Ovary (tissue), 10 donors: Measurements from ENCODE around the gene CCNQ. TPM values are rescaled to one million over a fixed set of nuclear protein-coding genes. Genes with fewer than 3 reads are reported as not detected.

Source experiments
- DNase-seq, 5 donors: peaks; one replicate each; pipeline ENCODE4 v3.0.0-alpha.2; 2019 to 2020
- H3K27ac ChIP-seq, 2 donors: fragments of 200-600 bp; one replicate each; pipeline versions ENCODE4 v1.5.1 to v1.8.0; 2019 to 2022
- H3K27me3 ChIP-seq: fragments of 200-600 bp; one replicate; pipeline ENCODE4 v1.8.0; 2022
- H3K36me3 ChIP-seq: fragments of 200-600 bp; sonication (generic); one replicate; pipeline ENCODE4 v1.5.1; 2019
- H3K4me1 ChIP-seq: one replicate; pipeline ENCODE4 v1.8.1; 2013; ENCODE audit warnings: mild to moderate bottlenecking, moderate library complexity; ENCODE audit not compliant: insufficient read depth
- H3K4me3 ChIP-seq: fragments of 200-600 bp; sonication (generic); one replicate; pipeline ENCODE4 v1.5.1; 2017
- H3K9me3 ChIP-seq, 2 donors: fragments of 200-600 bp in 1 of 2; sonication (generic) in 1 of 2; one replicate each; pipeline versions ENCODE4 v1.5.1 to v1.8.1; 2013 to 2019; ENCODE audit warnings: mild to moderate bottlenecking in 1 of 2, moderate library complexity in 1 of 2
- CTCF ChIP-seq, 3 donors: fragments of 450-650 bp in 2 of 3; fragments of 200-600 bp in 1 of 3; IDR thresholded peaks; one replicate each; pipeline versions ENCODE4 v1.5.1 to v1.8.0; 2016 to 2022; ENCODE audit warnings: antibody characterized with exemption in 3 of 3, mild to moderate bottlenecking in 1 of 3
- EP300 ChIP-seq: sonication (generic); formaldehyde crosslinking; IDR thresholded peaks from one replicate; pipeline ENCODE4 v1.6.1; 2017; ENCODE audit warnings: antibody characterized with exemption
- POLR2A ChIP-seq: fragments of 450-650 bp; IDR thresholded peaks from one replicate; pipeline ENCODE4 v1.6.1; 2017; ENCODE audit warnings: antibody characterized with exemption, mild to moderate bottlenecking, moderate library complexity
- WGBS, 3 donors: extraction: QIAGEN DNeasy Blood & Tissue Kit in 1 of 3; methylation state at CpG; one replicate each; pipeline versions ENCODE4 v1.1.5 to v1.1.7; 2013 to 2017; 5-methylcytosine and 5-hydroxymethylcytosine counted together
- intact Hi-C, 4 donors: fragments of 100-400 bp; cut with DNase I; formaldehyde crosslinking; loops; one replicate each; pipeline versions ENCODE4 v1.11.0 to v1.15.1; 2022 to 2023
- long read RNA-seq, 3 donors: library from polyadenylated mRNA in 2 of 3; unstranded in 2 of 3; transcript quantifications; one replicate each; pipeline ENCODE4 v2.0.0 and lab custom pipeline, GENCODE V29; 2021 to 2026
- polyA plus RNA-seq, 2 donors: library from polyadenylated mRNA; stranded (reverse); fragments of 200-250 nt in 1 of 2; fragments of 350-450 nt in 1 of 2; fragmentation: Illumina TruSeq in 1 of 2; extraction: RNeasy Lipid Tissue Mini Kit (QIAGEN cat#74804) in 1 of 2; gene quantifications; one replicate each; pipeline ENCODE4 v1.2.3, GENCODE V29; 2013 to 2014
- total RNA-seq, 7 donors: library from RNA; depleted of rRNA in 2 of 7; stranded (reverse); fragments of >200 nt in 2 of 7; fragmentation: NEBNext Ultra II Directional in 3 of 7; extraction: Animal tissue kit (Norgen Biotek cat#: 25700) in 3 of 7; gene quantifications; one replicate each; pipeline versions ENCODE4 v1.1.0 to v1.2.4, GENCODE V29; 2016 to 2023
- donor health status: DM: no; HTN: no; CAD: no; lungs with moderate emphysema.
- donor health status: DM: no; HTN: no; CAD: no.
- donor health status: Bipolar disorder and iron deficiency.
- donor health status: DM: yes; HTN: yes; CAD: no.
- donor health status: DM: no; HTN: no; CAD: no.
- donor health status: DM: yes; HTN: yes; CAD: no.

Gene CCNQ
- total RNA-seq (10 to 100 TPM; 15.5 to 20.0 (median 19.3) TPM), polyA plus RNA-seq (10 to 100 TPM; 16.8 to 23.8 TPM)
- long read RNA-seq, donor 1, partial matches to known transcripts, result 0 of 4 reads
- long read RNA-seq, donor 1, other reads (novel, unspliced or antisense), result 3 of 4 reads
- long read RNA-seq, donor 2, transcript CCNQ-204 (5 exons, 1,306 nt), result major isoform, 7 of 11 reads
- long read RNA-seq, donor 2, partial matches to known transcripts, result 0 of 11 reads
- long read RNA-seq, donor 2, other reads (novel, unspliced or antisense), result 0 of 11 reads
- long read RNA-seq, donor 3, transcript CCNQ-207 (5 exons, 1,160 nt), result minor isoform, 5 of 32 reads
- long read RNA-seq, donor 3, transcript CCNQ-204 (5 exons, 1,306 nt), result minor isoform, 7 of 32 reads
- long read RNA-seq, donor 3, transcript CCNQ-202 (5 exons, 1,164 nt), result major isoform, 11 of 32 reads
- long read RNA-seq, donor 3, partial matches to known transcripts, result 1 of 32 reads
- long read RNA-seq, donor 3, other reads (novel, unspliced or antisense), result 5 of 32 reads

DNA sequence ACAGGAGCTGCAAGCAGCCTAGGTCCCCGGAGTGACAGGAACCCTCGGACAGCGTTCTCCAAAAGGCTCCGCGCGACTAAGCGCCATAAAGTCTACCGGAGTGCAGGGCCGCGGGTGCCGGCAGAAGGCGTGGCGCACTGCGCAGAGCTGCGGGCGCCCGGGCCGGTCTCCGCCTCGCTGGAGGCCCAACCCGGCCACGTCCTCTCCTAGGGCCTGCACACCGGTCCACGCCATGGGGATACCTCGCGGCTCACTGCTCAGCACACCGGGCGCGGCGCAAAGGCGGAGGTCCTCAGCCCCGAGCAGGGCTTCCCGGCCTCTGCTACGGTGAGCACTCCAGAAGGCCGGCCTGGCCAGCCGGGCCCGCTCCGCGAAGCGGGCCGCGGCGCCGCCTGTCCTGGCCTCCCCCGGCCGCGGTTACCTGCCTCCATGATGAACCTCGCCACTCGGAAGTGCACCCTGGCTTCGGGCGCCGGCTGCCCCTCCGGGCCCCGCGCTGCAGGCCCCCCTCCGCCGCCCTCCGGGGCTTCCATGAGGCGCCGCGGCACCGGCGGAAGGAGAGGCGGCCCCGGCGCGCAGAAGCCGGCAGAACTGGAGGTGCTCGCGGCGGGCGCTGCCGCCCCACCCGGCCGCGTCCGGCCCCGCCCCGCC lies at the start of gene CCNQ:
Gene CCNQ, minus strand, starts transcription at position 599 of the 651 bp plus-strand sequence. Its CDS starts 66 bp downstream, at position 533.
- 24 to 29% (median 27%) methylated on average over 61 to 78 of the region's 79 CpGs for WGBS, 3 donors
- no peaks in the 10 kb centered on the region for H3K36me3 ChIP-seq
- intact Hi-C loops, result no loop called here
- TF ChIP-seq CTCF (IDR thresholded peaks at IDR 0.05), result no peak
- no peak for TF ChIP-seq POLR2A
- H3K4me3 ChIP-seq, result peak within 1 kb of the TSS; percentile 71
- no peaks in the 10 kb centered on the region for H3K9me3 ChIP-seq
- H3K27me3 ChIP-seq, result no peaks in the 10 kb centered on the region
- DNase-seq, result peak in 4 of 5 donors; percentile 24 to 52 (median 36)
- no peak within 1 kb of the TSS for H3K27ac ChIP-seq
- no peaks in the 10 kb centered on the region for H3K4me1 ChIP-seq

- intact Hi-C loops, result no loop called here
- WGBS, 3 donors, result 28 to 50% (median 38%) methylated on average over 75 to 85 of the region's 85 CpGs
Measured at GRCh38 chrX:153647461-153648357, 48.8 kb upstream of the CCNQ start.

GRCh38 chrX:153646620-153647373 lies 47.9 kb upstream of the CCNQ start, which contains the start of gene DUSP9:
Gene DUSP9 (plus strand): TSS chrX:153647203. CDS start chrX:153647954, 751 bp downstream.
- TF ChIP-seq EP300, result no peak
- TF ChIP-seq CTCF (IDR thresholded peaks at IDR 0.05), result no peak
- TF ChIP-seq POLR2A, result no peak
- no peaks in the 10 kb centered on the region for H3K4me1 ChIP-seq
- H3K9me3 ChIP-seq, result no peaks in the 10 kb centered on the region
- H3K27me3 ChIP-seq, result no peaks in the 10 kb centered on the region
- H3K36me3 ChIP-seq, result no peaks in the 10 kb centered on the region
- 30 to 42% (median 39%) methylated on average over 26 to 53 of the region's 53 CpGs for WGBS, 3 donors
- no peak within 1 kb of the TSS for H3K27ac ChIP-seq
- DNase-seq, result peak; percentile 18 to 60 (median 44)
- no peak within 1 kb of the TSS for H3K4me3 ChIP-seq
- intact Hi-C loops, result no loop called here

More at GRCh38 chrX:153647461-153648357, 48.8 kb upstream of the CCNQ start:
- H3K9me3 ChIP-seq, result no peaks in the 10 kb centered on the region
- no peaks in the 10 kb centered on the region for H3K27me3 ChIP-seq
- no peak overlapping the region for H3K4me3 ChIP-seq
- no peaks in the 10 kb centered on the region for H3K36me3 ChIP-seq
- peak in 4 of 5 donors; percentile 6 to 32 (median 17) for DNase-seq
- no peak overlapping the region for H3K27ac ChIP-seq
- TF ChIP-seq POLR2A (no peak), EP300 (no peak), CTCF (IDR thresholded peaks at IDR 0.05) (no peak)
- H3K4me1 ChIP-seq, result no peaks in the 10 kb centered on the region
